H1 (cell line): ENCODE data around the gene SLC30A5. TPM values are rescaled to one million over a fixed set of nuclear protein-coding genes. Genes with fewer than 3 reads are reported as not detected.
"Not testable (repeated sequence)": the region's sequence is repeated elsewhere in the genome, so short reads cannot be mapped to it uniquely, and the experiment has no call there.

Experiments
- CTCF ChIA-PET: fragments of 300-600 bp; sonication (Branson Sonifier 250); formaldehyde crosslinking; loops from one replicate; lab custom pipeline; 2021; ENCODE audit not compliant: partially characterized antibody; lab: Charles Lee
- POLR2A ChIA-PET: fragments of 300-600 bp; sonication (Branson Sonifier 250); formaldehyde crosslinking; loops from one replicate; lab custom pipeline; 2021; ENCODE audit warnings: inconsistent platforms; ENCODE audit not compliant: partially characterized antibody; lab: Charles Lee
- DNase-seq, 2 experiments: peaks; one replicate each; pipeline versions ENCODE4 v3.0.0 to v3.0.0-alpha.2; 2010 to 2022; ENCODE audit warnings: low spot score in 2 of 2, low read depth in 1 of 2, mixed read lengths in 1 of 2
- FAIRE-seq: peaks from 2 replicates; lab custom pipeline; 2011; peaks lifted over from hg19 to GRCh38; lab: Jason Lieb, UNC
- H2AFZ ChIP-seq: 2 replicates; pipeline ENCODE4 v1.8.1; 2012; ENCODE audit warnings: low read length, inconsistent platforms
- H2AK5ac ChIP-seq: 2 replicates; pipeline ENCODE4 v1.6.1; 2013; ENCODE audit warnings: low read depth, low read length
- H2BK120ac ChIP-seq: replicated peaks from 2 replicates; pipeline ENCODE3; 2013; ENCODE audit warnings: low read depth, low read length, inconsistent platforms
- H2BK12ac ChIP-seq: 2 replicates; pipeline ENCODE4 v1.6.1; 2013; ENCODE audit warnings: low read depth, low read length
- H2BK15ac ChIP-seq: 2 replicates; pipeline ENCODE4 v1.6.1; 2013; ENCODE audit warnings: low read length
- H2BK20ac ChIP-seq: 2 replicates; pipeline ENCODE4 v1.6.1; 2013; ENCODE audit warnings: low read length
- H2BK5ac ChIP-seq: 2 replicates; pipeline ENCODE4 v1.6.1; 2013; ENCODE audit warnings: low read depth, low read length
- H3K14ac ChIP-seq: 2 replicates; pipeline ENCODE4 v1.6.1; 2013; ENCODE audit warnings: inconsistent platforms; ENCODE audit not compliant: insufficient read length
- H3K18ac ChIP-seq: 2 replicates; pipeline ENCODE4 v1.6.1; 2013; ENCODE audit warnings: low read length; ENCODE audit errors: extremely low read depth
- H3K23ac ChIP-seq: 2 replicates; pipeline ENCODE4 v1.6.1; 2013; ENCODE audit warnings: inconsistent platforms; ENCODE audit not compliant: insufficient read length
- H3K23me2 ChIP-seq: 2 replicates; pipeline ENCODE4 v1.6.1; 2013; ENCODE audit warnings: low read depth, low read length
- H3K27ac ChIP-seq: 2 replicates; pipeline ENCODE4 v1.6.1; 2011; ENCODE audit warnings: low read depth, low read length, inconsistent platforms
- H3K27me3 ChIP-seq, 4 experiments: replicated peaks in 1 of 4; 1 replicate in 1 of 4; 2 replicates in 3 of 4; pipeline versions ENCODE4 v1.6.1 to v1.8.1; 2011 to 2013; ENCODE audit warnings: low read length in 3 of 4, mild to moderate bottlenecking in 3 of 4, inconsistent platforms in 2 of 4, mixed read lengths in 2 of 4, moderate library complexity in 1 of 4; ENCODE audit not compliant: control insufficient read depth in 3 of 4, insufficient read depth in 3 of 4; ENCODE audit errors: extremely low read depth in 1 of 4
- H3K36me3 ChIP-seq, 4 experiments: 2 replicates each; pipeline versions ENCODE4 v1.6.1 to v1.8.1; 2011 to 2013; ENCODE audit warnings: mild to moderate bottlenecking in 4 of 4, low read length in 3 of 4, moderate library complexity in 2 of 4, control low read depth in 1 of 4, inconsistent platforms in 1 of 4; ENCODE audit not compliant: insufficient read depth in 4 of 4, control insufficient read depth in 2 of 4
- H3K4ac ChIP-seq: replicated peaks from 2 replicates; pipeline ENCODE3; 2013; ENCODE audit warnings: low read length, low read depth, mixed read lengths, inconsistent platforms; ENCODE audit not compliant: insufficient read length
- H3K4me1 ChIP-seq, 4 experiments: replicated peaks in 1 of 4; 1 replicate in 1 of 4; 2 replicates in 3 of 4; pipeline versions ENCODE4 v1.6.1 to v1.8.1; 2011 to 2013; ENCODE audit warnings: low read length in 3 of 4, inconsistent platforms in 2 of 4, mixed read lengths in 1 of 4; ENCODE audit not compliant: insufficient read depth in 4 of 4, control insufficient read depth in 3 of 4
- H3K4me2 ChIP-seq, 2 experiments: 2 replicates each; pipeline versions ENCODE4 v1.6.1 to v1.8.1; 2011 to 2013; ENCODE audit warnings: low read depth in 2 of 2, low read length in 2 of 2, control low read depth in 1 of 2, inconsistent platforms in 1 of 2, mild to moderate bottlenecking in 1 of 2; ENCODE audit not compliant: insufficient read depth in 1 of 2
- H3K4me3 ChIP-seq, 4 experiments: fragments of 200-600, 300-600 bp in 1 of 4; sonication (generic), shearing (Covaris generic), sonication (Bioruptor Twin) in 1 of 4; 2 replicates each; pipeline versions ENCODE4 v1.5.1 to v1.8.1; 2011 to 2016; ENCODE audit warnings: low read length in 4 of 4, low read depth in 3 of 4, control low read depth in 2 of 4, inconsistent platforms in 2 of 4, mild to moderate bottlenecking in 2 of 4, mixed read lengths in 1 of 4, moderate library complexity in 1 of 4; ENCODE audit not compliant: insufficient read depth in 2 of 4; ENCODE audit errors: extremely low read depth in 1 of 4
- H3K56ac ChIP-seq: replicated peaks from 2 replicates; pipeline ENCODE3; 2013; ENCODE audit warnings: low read depth, mild to moderate bottlenecking, mixed read lengths, low read length, inconsistent platforms; ENCODE audit not compliant: insufficient read length
- H3K79me1 ChIP-seq: 2 replicates; pipeline ENCODE4 v1.6.1; 2013; ENCODE audit warnings: low read depth, low read length, control low read depth
- H3K79me2 ChIP-seq, 2 experiments: 2 replicates each; pipeline versions ENCODE4 v1.6.1 to v1.8.1; 2012 to 2013; ENCODE audit warnings: low read length in 2 of 2, mild to moderate bottlenecking in 2 of 2, inconsistent platforms in 1 of 2; ENCODE audit not compliant: insufficient read depth in 2 of 2, control insufficient read depth in 1 of 2
- H3K9ac ChIP-seq, 4 experiments: replicated peaks in 1 of 4; 1 replicate in 1 of 4; 2 replicates in 3 of 4; pipeline versions ENCODE4 v1.6.1 to v1.8.1; 2011 to 2013; ENCODE audit warnings: low read depth in 3 of 4, low read length in 3 of 4, control low read depth in 2 of 4, mild to moderate bottlenecking in 2 of 4, moderate library complexity in 2 of 4, inconsistent platforms in 1 of 4; ENCODE audit errors: extremely low read depth in 1 of 4
- H3K9me3 ChIP-seq, 2 experiments: 2 replicates each; pipeline versions ENCODE4 v1.6.1 to v1.8.1; 2012 to 2013; ENCODE audit warnings: mild to moderate bottlenecking in 2 of 2, moderate library complexity in 2 of 2, control low read depth in 1 of 2, inconsistent platforms in 1 of 2, low read depth in 1 of 2, low read length in 1 of 2, mixed read lengths in 1 of 2; ENCODE audit not compliant: insufficient read depth in 2 of 2
- H4K20me1 ChIP-seq, 2 experiments: replicated peaks in 1 of 2; 2 replicates each; pipeline versions ENCODE3 to v1.8.1; 2011 to 2013; ENCODE audit warnings: inconsistent platforms in 2 of 2, low read length in 2 of 2, mild to moderate bottlenecking in 1 of 2; ENCODE audit not compliant: insufficient read depth in 2 of 2, control insufficient read depth in 1 of 2
- H4K5ac ChIP-seq: 2 replicates; pipeline ENCODE4 v1.6.1; 2013; ENCODE audit warnings: low read length, low read depth, mixed read lengths, inconsistent platforms; ENCODE audit not compliant: insufficient read length
- H4K8ac ChIP-seq: 2 replicates; pipeline ENCODE4 v1.8.0; 2013; ENCODE audit warnings: mild to moderate bottlenecking, moderate library complexity, low read length, inconsistent platforms; ENCODE audit not compliant: insufficient read depth; ENCODE audit errors: extremely low read depth
- H4K91ac ChIP-seq: replicated peaks from 2 replicates; pipeline ENCODE3; 2013; ENCODE audit warnings: low read length, mixed read lengths, inconsistent platforms; ENCODE audit not compliant: insufficient read length
- NRF1 ChIP-seq: IDR thresholded peaks from 2 replicates; pipeline ENCODE4 v1.6.1; 2011; ENCODE audit warnings: mild to moderate bottlenecking, low read depth, low read length, improper control_type of control experiment
- WGBS, 2 experiments: shearing (Covaris generic) in 1 of 2; methylation state at CpG; one replicate each; pipeline versions ENCODE4 v1.1.6 to v1.1.7; 2013 to 2015; ENCODE audit warnings: low lambda C conversion rate in 2 of 2, mixed read lengths in 2 of 2, inconsistent platforms in 1 of 2, low coverage in 1 of 2, missing lambda C conversion rate in 1 of 2; ENCODE audit not compliant: insufficient replicate concordance in 2 of 2, insufficient coverage in 1 of 2, insufficient read length in 1 of 2; ENCODE audit errors: extremely low coverage in 1 of 2, missing lambda C conversion rate in 1 of 2; 5-methylcytosine and 5-hydroxymethylcytosine counted together
- polyA plus RNA-seq, 7 experiments: library from polyadenylated mRNA; depleted of rRNA in 3 of 7; stranded (reverse) in 5 of 7; unstranded in 2 of 7; fragments of >200 nt in 5 of 7; fragments of 200-250 nt in 2 of 7; gene quantifications; 1 replicate in 5 of 7; 2 replicates in 1 of 7; 4 replicates in 1 of 7; pipeline versions ENCODE4 v1.2.1 to v1.2.3, GENCODE V29; 2011 to 2013; ENCODE audit warnings: missing spikeins in 2 of 7, mixed read lengths in 2 of 7
- total RNA-seq: library from RNA; stranded (reverse); fragmentation: NEBNext Ultra II Directional; extraction: Animal tissue kit (Norgen Biotek cat#: 25700); gene quantifications from 2 replicates; pipeline ENCODE4 v1.2.1, GENCODE V29; 2021

Gene SLC30A5
- total and polyA plus RNA-seq, 2 of the 8 experiments (the other 6 are each of a cell fraction or from before 2014, with no cell fraction given): 31.0 to 43.5 TPM

- H3K18ac ChIP-seq: no peak overlapping the region
- no peak overlapping the region for H4K8ac ChIP-seq
- no peak overlapping the region for H2BK5ac ChIP-seq
- no peak overlapping the region for H4K5ac ChIP-seq
- H3K79me2 ChIP-seq: no peaks in the 10 kb centered on the region
- no peak overlapping the region for H4K91ac ChIP-seq
- H3K36me3 ChIP-seq: no peaks in the 10 kb centered on the region
- H4K20me1 ChIP-seq: no peaks in the 10 kb centered on the region
- H2AK5ac ChIP-seq: no peak overlapping the region
- no peak overlapping the region for H2BK15ac ChIP-seq
- WGBS, 2 experiments: 91% methylated on average over 5 of the region's 5 CpGs; no CpG with 5 or more reads in 1 of the 2 experiments
- no peaks in the 10 kb centered on the region for H3K27me3 ChIP-seq
- no peak for TF ChIP-seq NRF1
- H3K4me3 ChIP-seq: no peak overlapping the region
- no peak overlapping the region for H3K23ac ChIP-seq
- FAIRE-seq (no peak), DNase-seq (no peak)
- ChIA-PET CTCF (interaction anchor here (0.8 kb wide), 1 partner anchor 7 kb away, joined by 5 read pairs; the partner anchor contains the start of gene SLC30A5), POLR2A (no interaction called here)
- H3K27ac ChIP-seq: no peak overlapping the region
- H2AFZ ChIP-seq: no peak overlapping the region
- no peak overlapping the region for H2BK20ac ChIP-seq
- no peaks in the 10 kb centered on the region for H3K4me1 ChIP-seq
- no peaks in the 10 kb centered on the region for H3K79me1 ChIP-seq
- H3K23me2 ChIP-seq: no peaks in the 10 kb centered on the region
- H2BK12ac ChIP-seq: no peak overlapping the region
- no peak overlapping the region for H3K4me2 ChIP-seq
- no peak overlapping the region for H2BK120ac ChIP-seq
- no peak overlapping the region for H3K14ac ChIP-seq
- H3K4ac ChIP-seq: no peak overlapping the region
- H3K9me3 ChIP-seq: no peaks in the 10 kb centered on the region
- no peak overlapping the region for H3K56ac ChIP-seq
- H3K9ac ChIP-seq: no peak overlapping the region
Measured at GRCh38 chr5:69086206-69086605, 7.6 kb upstream of the SLC30A5 start.

DNA sequence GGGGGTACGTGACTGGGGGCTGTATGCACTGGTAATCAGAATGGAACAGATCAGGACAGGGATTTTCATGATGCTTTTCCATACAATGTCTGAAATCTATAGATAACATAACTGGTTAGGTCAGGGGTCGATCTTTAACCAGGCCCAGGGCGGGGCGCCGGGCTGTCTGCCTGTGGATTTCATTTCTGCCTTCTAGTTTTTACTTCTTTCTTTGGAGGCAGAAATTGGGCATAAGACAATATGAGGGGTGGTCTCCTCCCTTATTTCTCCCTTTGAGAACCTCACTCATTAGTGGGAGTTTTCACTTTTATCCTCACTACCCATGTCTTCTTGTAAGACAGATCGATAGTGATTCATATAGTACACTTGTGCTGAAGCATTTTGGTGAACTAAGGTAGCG is 5.8 kb upstream of the SLC30A5 start:
- not testable (repeated sequence) for H2BK120ac ChIP-seq, H3K9me3 ChIP-seq, H3K56ac ChIP-seq, H3K18ac ChIP-seq, H3K9ac ChIP-seq, H4K91ac ChIP-seq, H3K4me1 ChIP-seq, H3K4ac ChIP-seq, H3K4me2 ChIP-seq, H3K14ac ChIP-seq, H3K23me2 ChIP-seq, H2BK5ac ChIP-seq, H4K20me1 ChIP-seq, H2BK12ac ChIP-seq, FAIRE-seq, H3K79me2 ChIP-seq, H4K5ac ChIP-seq, H3K27ac ChIP-seq, H4K8ac ChIP-seq, H3K36me3 ChIP-seq, H2BK20ac ChIP-seq, H3K79me1 ChIP-seq, H3K27me3 ChIP-seq, DNase-seq, H2AFZ ChIP-seq, H2AK5ac ChIP-seq, H2BK15ac ChIP-seq, H3K4me3 ChIP-seq, H3K23ac ChIP-seq
- ChIA-PET CTCF (interaction anchor here (0.8 kb wide), 1 partner anchor 81 kb away, joined by 3 read pairs; no protein-coding TSS in a partner anchor), POLR2A (interaction anchor here (1.4 kb wide), 1 partner anchor 45 kb away, joined by 3 read pairs; no protein-coding TSS in a partner anchor)
- 70% methylated on average over 7 of the region's 7 CpGs; no CpG with 5 or more reads in 1 of the 2 experiments for WGBS, 2 experiments
